HG02763 (cell line): ENCODE data around the gene SLC22A13.

Experiments used
- ATAC-seq: cut with Tn5 transposase; IDR thresholded peaks from one replicate; pipeline ENCODE4 v1.9.1; 2021; ENCODE audit warnings: mild to moderate bottlenecking, moderate library complexity; ENCODE audit not compliant: unreplicated experiment

Gene SLC22A13

DNA sequence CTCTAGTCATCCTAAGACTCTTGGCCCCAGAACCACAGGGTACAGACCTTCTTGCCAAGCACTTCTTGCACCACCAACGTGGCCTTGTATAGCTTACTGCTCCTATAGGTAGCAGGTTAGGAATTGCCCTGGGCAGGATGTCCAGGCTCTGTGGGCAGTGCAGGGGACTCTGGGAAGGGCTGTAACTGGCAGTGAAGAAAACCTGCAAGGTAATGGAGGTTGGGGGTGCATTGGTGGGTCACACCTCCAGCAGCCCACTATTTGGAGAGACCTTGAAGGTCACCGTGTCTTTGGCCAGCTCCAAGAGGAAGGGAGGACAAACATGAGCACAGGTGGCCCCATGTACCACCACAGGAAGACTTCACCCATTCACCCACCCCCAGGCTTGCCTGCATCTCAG lies 59.6 kb downstream of the SLC22A13 start:
- ATAC-seq = no peak

DNA sequence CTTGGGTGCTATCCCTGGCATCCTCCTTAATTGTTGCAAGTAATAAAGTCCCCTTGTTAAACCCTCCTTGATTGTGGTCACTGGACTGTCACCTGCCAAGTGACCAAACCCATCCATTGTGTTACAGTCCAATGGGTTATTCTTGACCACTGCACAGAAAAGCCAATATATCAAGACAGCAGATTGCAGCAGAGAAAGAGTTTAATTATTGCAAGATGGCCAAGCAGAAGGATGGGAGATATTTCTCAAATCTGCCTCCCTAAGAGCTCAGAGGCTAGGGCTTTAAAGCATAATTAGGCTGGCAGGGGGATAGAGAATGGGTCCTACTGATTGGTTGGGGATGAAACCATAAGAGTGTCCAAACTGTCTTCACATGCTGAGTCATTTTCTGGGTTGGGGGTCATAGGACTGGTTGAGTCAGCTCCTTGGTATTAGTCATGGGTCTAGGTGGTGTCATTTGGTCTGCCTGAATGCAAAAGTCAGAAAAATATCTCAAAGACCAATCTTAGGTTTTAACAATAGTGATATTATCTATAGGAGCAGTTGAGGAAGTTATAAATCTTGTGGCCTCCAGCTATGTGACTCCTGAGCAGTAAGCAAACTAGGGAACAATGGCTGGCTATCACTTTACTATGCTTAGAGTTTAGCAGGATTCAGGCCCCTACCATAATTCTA lies 61.9 kb downstream of the SLC22A13 start:
- ATAC-seq = no peak
